Spleen (tissue), 11 donors: ENCODE measurements around the gene ABCA2. TPM values are rescaled to one million over a fixed set of nuclear protein-coding genes. Genes with fewer than 3 reads are reported as not detected.

Experiments
- DNase-seq: peaks from one replicate; pipeline ENCODE4 v3.0.0-alpha.2; 2020
- H3K27ac ChIP-seq, 8 donors: fragments of 200-600 bp; sonication (generic) in 7 of 8; 1 replicate in 4 of 8; 2 replicates in 4 of 8; pipeline versions ENCODE4 v1.5.0 to v1.8.0; 2016 to 2021; ENCODE audit warnings: inconsistent platforms in 4 of 8, mild to moderate bottlenecking in 4 of 8, moderate library complexity in 1 of 8
- H3K27me3 ChIP-seq, 7 donors: fragments of 200-600 bp; sonication (generic) in 6 of 7; replicated peaks in 1 of 7; 1 replicate in 4 of 7; 2 replicates in 3 of 7; pipeline versions ENCODE4 v1.5.0 to v1.8.0; 2016 to 2021; ENCODE audit warnings: inconsistent platforms in 3 of 7, mild to moderate bottlenecking in 1 of 7
- H3K36me3 ChIP-seq, 6 donors: fragments of 200-600 bp; sonication (generic) in 5 of 6; 1 replicate in 4 of 6; 2 replicates in 2 of 6; pipeline versions ENCODE4 v1.5.0 to v1.8.0; 2016 to 2021; ENCODE audit warnings: inconsistent platforms in 2 of 6
- H3K4me1 ChIP-seq, 6 donors: fragments of 200-600 bp; sonication (generic) in 5 of 6; 1 replicate in 3 of 6; 2 replicates in 3 of 6; pipeline versions ENCODE4 v1.5.0 to v1.8.0; 2016 to 2021; ENCODE audit warnings: inconsistent platforms in 3 of 6
- H3K4me3 ChIP-seq, 8 donors: fragments of 200-600 bp; sonication (generic) in 7 of 8; 1 replicate in 4 of 8; 2 replicates in 4 of 8; pipeline versions ENCODE4 v1.5.0 to v1.8.0; 2016 to 2021; ENCODE audit warnings: inconsistent platforms in 4 of 8, mild to moderate bottlenecking in 4 of 8, moderate library complexity in 2 of 8
- H3K9me3 ChIP-seq, 8 donors: fragments of 200-600 bp; sonication (generic) in 7 of 8; 1 replicate in 4 of 8; 2 replicates in 4 of 8; pipeline versions ENCODE4 v1.5.0 to v1.8.0; 2016 to 2021; ENCODE audit warnings: inconsistent platforms in 4 of 8
- CTCF ChIP-seq, 11 experiments: fragments of 200-600 bp in 7 of 11; fragments of 450-650 bp in 4 of 11; sonication (generic) in 4 of 11; IDR thresholded peaks in 8 of 11; conservative IDR thresholded peaks in 3 of 11; 1 replicate in 7 of 11; 2 replicates in 4 of 11; pipeline versions ENCODE4 v1.4.0 to v1.8.0; 2016 to 2021; ENCODE audit warnings: antibody characterized with exemption in 11 of 11, inconsistent platforms in 4 of 11, mild to moderate bottlenecking in 1 of 11
- POLR2A ChIP-seq, 3 donors: fragments of 450-650 bp; IDR thresholded peaks; one replicate each; pipeline ENCODE4 v1.5.1; 2017; ENCODE audit warnings: antibody characterized with exemption in 3 of 3, mild to moderate bottlenecking in 1 of 3
- POLR2AphosphoS5 ChIP-seq, 3 donors: sonication (generic); formaldehyde crosslinking; IDR thresholded peaks; one replicate each; pipeline ENCODE4 v1.5.1; 2017; ENCODE audit warnings: antibody characterized with exemption in 3 of 3
- WGBS, 5 donors: extraction: QIAGEN DNeasy Blood & Tissue Kit in 3 of 5; methylation state at CpG; one replicate each; pipeline versions ENCODE4 v1.1.5 to v1.1.7; 2013 to 2018; 5-methylcytosine and 5-hydroxymethylcytosine counted together
- intact Hi-C: fragments of 100-400 bp; cut with DNase I; formaldehyde crosslinking; loops from one replicate; pipeline ENCODE4 v1.15.0; 2023; ENCODE audit warnings: low total_unique reads
- polyA plus RNA-seq, 3 donors: library from polyadenylated mRNA; stranded (reverse); fragments of 200-250 nt; gene quantifications; one replicate each; pipeline ENCODE4 v1.2.1, GENCODE V29; 2013
- total RNA-seq, 7 donors: library from RNA; depleted of rRNA in 3 of 7; stranded (reverse); fragments of >200 nt in 3 of 7; fragmentation: NEBNext Ultra II Directional in 4 of 7; extraction: Animal tissue kit (Norgen Biotek cat#: 25700) in 4 of 7; gene quantifications; one replicate each; pipeline versions ENCODE4 v1.1.0 to v1.2.1, GENCODE V29; 2016 to 2021
- donor health status: healthy with polysubstance abuse.
- donor health status: DM: no; HTN: no; CAD: no; lungs with moderate emphysema.
- donor health status: DM: no; HTN: no; CAD: no.
- donor health status: Bipolar disorder and iron deficiency.
- donor health status: healthy.
- donor health status: DM: no; HTN: no; CAD: no.
- donor health status: DM: yes; HTN: yes; CAD: no.

The ABCA2 gene
- total and polyA plus RNA-seq, 10 donors, result 11.9 to 97.5 (median 53.2) TPM

GRCh38 chr9:137012694-137013570 lies 15.1 kb downstream of the ABCA2 start:
- intact Hi-C loops, result no loop called here
- Histone ChIP-seq H3K27me3 (no peaks in the 10 kb centered on the region), H3K36me3 (peaks cover 0 to 99% (median 77%) of the 10 kb centered on the region in 6 donors), H3K4me3 (no peak overlapping the region), H3K9me3 (no peaks in the 10 kb centered on the region), H3K4me1 (no peaks in the 10 kb centered on the region), H3K27ac (no peak overlapping the region)
- no peak for TF ChIP-seq POLR2AphosphoS5 (IDR thresholded peaks at IDR 0.05)
- no peak for TF ChIP-seq CTCF (IDR thresholded peaks at IDR 0.05 in 8 of 11, conservative IDR thresholded peaks at IDR 0.05 in 3 of 11)
- no peak for TF ChIP-seq POLR2A (IDR thresholded peaks at IDR 0.05)
- no peak for DNase-seq
- 89 to 93% (median 91%) methylated on average over 16 to 67 of the region's 67 CpGs for WGBS, 5 donors

GRCh38 chr9:137011907-137012675 lies 15.9 kb downstream of the ABCA2 start:
- Histone ChIP-seq H3K4me3 (no peak overlapping the region), H3K36me3 (peaks cover 0 to 99% (median 71%) of the 10 kb centered on the region in 6 donors), H3K27me3 (no peaks in the 10 kb centered on the region), H3K27ac (no peak overlapping the region), H3K9me3 (no peaks in the 10 kb centered on the region), H3K4me1 (no peaks in the 10 kb centered on the region)
- no peak for TF ChIP-seq POLR2AphosphoS5 (IDR thresholded peaks at IDR 0.05)
- TF ChIP-seq POLR2A (IDR thresholded peaks at IDR 0.05), result no peak
- TF ChIP-seq CTCF (IDR thresholded peaks at IDR 0.05 in 8 of 11, conservative IDR thresholded peaks at IDR 0.05 in 3 of 11), result no peak
- WGBS, 5 donors, result 89 to 95% (median 91%) methylated on average over 31 to 39 of the region's 39 CpGs
- intact Hi-C loops, result no loop called here
- no peak for DNase-seq

GRCh38 chr9:137011156-137011555 lies 16.9 kb downstream of the ABCA2 start:
- WGBS, 5 donors, result 88 to 96% (median 94%) methylated on average over 20 to 24 of the region's 24 CpGs
- H3K27me3 ChIP-seq, result no peaks in the 10 kb centered on the region
- no peak overlapping the region for H3K27ac ChIP-seq
- peaks cover 0 to 8% (median under 1%) of the 10 kb centered on the region in 6 donors for H3K4me1 ChIP-seq
- H3K9me3 ChIP-seq, result no peaks in the 10 kb centered on the region
- TF ChIP-seq POLR2AphosphoS5 (IDR thresholded peaks at IDR 0.05), result no peak
- no peak for TF ChIP-seq CTCF (IDR thresholded peaks at IDR 0.05 in 8 of 11, conservative IDR thresholded peaks at IDR 0.05 in 3 of 11)
- TF ChIP-seq POLR2A (IDR thresholded peaks at IDR 0.05), result no peak
- no peak overlapping the region for H3K4me3 ChIP-seq
- H3K36me3 ChIP-seq, result peaks cover 0 to 90% (median 62%) of the 10 kb centered on the region in 6 donors
- intact Hi-C loops, result no loop called here
- DNase-seq, result no peak
